GM23248 (cell line): Measurements from ENCODE around the gene PROCA1.

ENCODE experiments used
- EZH2 ChIP-seq: fragments of 200-600 bp; sonication (generic); IDR thresholded peaks from 2 replicates; pipeline ENCODE4 v1.6.1; 2018; ENCODE audit warnings: antibody characterized with exemption, mild to moderate bottlenecking; ENCODE audit not compliant: insufficient read depth, poor library complexity, severe bottlenecking
- EZH2phosphoT487 ChIP-seq: fragments of 200-600 bp; sonication (generic); IDR thresholded peaks from 2 replicates; pipeline ENCODE4 v1.6.1; 2018; ENCODE audit warnings: antibody characterized with exemption, moderate library complexity, mild to moderate bottlenecking, low read depth; ENCODE audit not compliant: insufficient read depth

DNA sequence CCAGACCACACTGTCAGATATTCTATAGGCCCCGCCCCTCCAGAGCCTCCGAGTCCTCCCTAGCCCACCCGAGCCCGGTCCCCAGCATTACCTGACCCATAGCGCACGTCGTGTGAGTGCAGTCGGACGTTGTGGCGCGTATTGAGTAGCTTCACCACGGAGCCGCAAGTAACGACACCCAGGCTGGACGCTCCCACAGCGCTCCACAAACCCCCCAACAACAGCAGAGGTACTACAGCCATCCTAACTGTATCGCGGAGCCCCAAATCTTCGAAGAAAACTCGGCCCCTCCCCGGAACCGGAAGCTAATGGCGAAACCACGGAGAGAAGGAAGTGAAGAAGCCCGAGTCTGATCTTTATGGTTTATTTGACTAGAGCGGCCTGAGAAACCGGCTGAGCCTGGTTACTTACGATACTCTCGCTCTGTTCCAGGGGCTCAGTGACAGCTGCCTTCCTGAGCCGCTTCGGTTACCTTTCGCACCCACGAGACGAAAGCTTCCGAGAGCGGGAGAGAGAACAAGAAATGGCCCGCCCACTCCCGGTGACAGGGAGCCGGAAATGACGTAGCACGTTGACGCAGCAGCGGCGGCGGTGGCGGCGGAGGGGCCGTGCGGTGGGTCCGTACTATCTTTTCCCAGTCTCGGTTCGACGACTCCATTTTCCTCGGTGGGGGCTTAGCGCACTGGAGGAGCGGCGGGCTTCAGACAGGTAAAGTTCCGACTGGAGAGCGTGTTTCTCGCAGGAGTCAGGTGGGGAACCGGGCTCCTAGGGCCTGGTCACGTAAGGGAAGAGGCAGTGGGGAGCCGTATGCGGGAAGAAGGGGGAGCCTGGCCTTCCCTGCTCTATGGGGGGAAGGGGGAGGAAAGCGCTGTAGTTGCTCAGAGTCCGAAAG, 49.8 kb downstream of the PROCA1 start, which contains the start of the genes SDF2 and SUPT6H:
- TF ChIP-seq EZH2 (no peak), EZH2phosphoT487 (no peak)
